ENCODE measurements around the gene KLHL40.

- TF ChIP-seq TARDBP (IDR thresholded peaks at IDR 0.05) (no peak), FOXA1 (IDR thresholded peaks at IDR 0.05) (no peak), FOXK2 (IDR thresholded peaks at IDR 0.05) (no peak), ELF4 (IDR thresholded peaks at IDR 0.05) (no peak), PKNOX1 (IDR thresholded peaks at IDR 0.05) (no peak), SUZ12 (IDR thresholded peaks at IDR 0.05) (no peak), HDGF (IDR thresholded peaks at IDR 0.05; ENCODE audit: borderline replicate concordance) (no peak), FOXM1 (IDR thresholded peaks at IDR 0.05; ENCODE audit: borderline replicate concordance) (no peak), L3MBTL2 (conservative IDR thresholded peaks at IDR 0.05) (no peak), NFRKB (IDR thresholded peaks at IDR 0.05) (no peak), LEF1 (IDR thresholded peaks at IDR 0.05; ENCODE audit: borderline replicate concordance) (no peak), BHLHE40 (IDR thresholded peaks at IDR 0.05; ENCODE audit: borderline replicate concordance) (no peak), SP1 (IDR thresholded peaks at IDR 0.05) (no peak), ARNT (IDR thresholded peaks at IDR 0.05) (no peak)
These were observed 28.4 kb downstream of the KLHL40 start for GRCh38 chr3:42713747-42714146.
